Heart right ventricle (tissue), 16 donors: ENCODE data around the gene MMP2. TPM values are rescaled to one million over a fixed set of nuclear protein-coding genes. Genes with fewer than 3 reads are reported as not detected.

Experiments used
- ATAC-seq, 8 donors: fragments of 200-7000 bp; cut with Tn5 transposase; one replicate each; pipeline ENCODE4 v1.9.1; 2020; ENCODE audit warnings: mild to moderate bottlenecking in 8 of 8, moderate library complexity in 8 of 8, moderate number of reproducible peaks in 1 of 8
- DNase-seq, 2 donors: peaks; one replicate each; pipeline ENCODE4 v3.0.0-alpha.2; 2020
- H3K27ac ChIP-seq, 10 donors: fragments of 200-600 bp; sonication (generic) in 2 of 10; one replicate each; pipeline versions ENCODE4 v1.5.0 to v1.8.0; 2020 to 2022; ENCODE audit warnings: mild to moderate bottlenecking in 3 of 10
- H3K27me3 ChIP-seq, 7 donors: fragments of 200-600 bp; one replicate each; pipeline ENCODE4 v1.8.0; 2021 to 2022; ENCODE audit warnings: mild to moderate bottlenecking in 2 of 7
- H3K36me3 ChIP-seq, 9 donors: fragments of 200-600 bp; sonication (generic) in 1 of 9; one replicate each; pipeline versions ENCODE4 v1.5.0 to v1.8.0; 2020 to 2022; ENCODE audit warnings: mild to moderate bottlenecking in 2 of 9
- H3K4me1 ChIP-seq, 9 donors: fragments of 200-600 bp; sonication (generic) in 1 of 9; one replicate each; pipeline versions ENCODE4 v1.5.0 to v1.8.0; 2020 to 2022; ENCODE audit warnings: mild to moderate bottlenecking in 4 of 9
- H3K4me3 ChIP-seq, 10 donors: fragments of 200-600 bp; sonication (generic) in 2 of 10; one replicate each; pipeline versions ENCODE4 v1.5.0 to v1.8.0; 2020 to 2022; ENCODE audit warnings: mild to moderate bottlenecking in 7 of 10, moderate library complexity in 2 of 10
- H3K9me3 ChIP-seq, 11 donors: fragments of 200-600 bp in 10 of 11; sonication (generic) in 2 of 11; one replicate each; pipeline versions ENCODE4 v1.5.0 to v1.8.0; 2013 to 2022; ENCODE audit warnings: mild to moderate bottlenecking in 2 of 11, control low read depth in 1 of 11, moderate library complexity in 1 of 11
- WGBS, 2 donors: extraction: QIAGEN DNeasy Blood & Tissue Kit; methylation state at CpG; one replicate each; pipeline ENCODE4 v1.1.7; 2013; ENCODE audit warnings: inconsistent platforms in 1 of 2; 5-methylcytosine and 5-hydroxymethylcytosine counted together
- intact Hi-C, 10 donors: fragments of 100-400 bp; cut with DNase I; formaldehyde crosslinking; loops; one replicate each; pipeline versions ENCODE4 v1.11.1 to v1.14.2; 2022
- long read RNA-seq, 3 donors: library from polyadenylated mRNA; unstranded; transcript quantifications; one replicate each; pipeline ENCODE4 v2.0.0, GENCODE V29; 2020 to 2021
- polyA plus RNA-seq, 2 donors: library from polyadenylated mRNA; stranded (reverse); fragments of 200-250 nt; gene quantifications; one replicate each; pipeline ENCODE4 v1.2.3, GENCODE V29; 2013
- total RNA-seq, 10 donors: library from RNA; stranded (reverse); fragmentation: NEBNext Ultra II Directional in 3 of 10; extraction: Animal tissue kit (Norgen Biotek cat#: 25700) in 3 of 10; gene quantifications; one replicate each; pipeline versions ENCODE4 v1.2.1 to v1.2.4, GENCODE V29; 2021 to 2023
- TF ChIP-seq, protein P1 (sequence below), 9 donors: fragments of 200-600 bp; sonication (generic) in 2 of 9; IDR thresholded peaks; one replicate each; pipeline versions ENCODE4 v1.5.0 to v1.8.0; 2021 to 2022; ENCODE audit warnings: antibody characterized with exemption in 9 of 9, mild to moderate bottlenecking in 5 of 9, moderate library complexity in 1 of 9
- donor health status: Arrhythmogenic right ventricular cardiomyopathy.
- donor health status: ischemic (EF 13 %, LVEDD 7.1; RV severe dilation, severe dysfunction).
- donor health status: healthy with polysubstance abuse.
- donor health status: DM: no; HTN: yes; CAD: no.
- donor health status: DM: no; HTN: no; CAD: no.
- donor health status: ischemic (EF 25% LVEDD 6.9; RV normal size, moderate dysfunction).
- donor health status: ischemic (EF 25% LVEDD 5.7; RV mildly dilated, moderate dysfunction).
- donor health status: healthy.
- donor health status: DM: yes; HTN: yes; CAD: no.
- donor health status: Ischemic cardiomyopathy.
- donor health status: ischemic (EF 35%, LVEDD 5.7; RV mildly dilated, moderate dysfunction).
- donor health status: nonischemic (EF 11% LVEDD 7.7; RV severe dilation, severe dysfunction).
- donor health status: DM: yes; HTN: yes; CAD: no.
- donor health status: PGD.
- donor health status: ischemic (EF 29% LVEDD 5.4; RV normal size, mild dysfunction).
- donor health status: nonischemic (EF 23%, LVEDD 6.1; RV moderate dilation, normal function).

MMP2 gene
- 100 to 1,000 TPM in 5 of 10 donors, 10 to 100 TPM in 5; 42.3 to 157 (median 88.0) TPM for total RNA-seq
- polyA plus RNA-seq, result 100 to 1,000 TPM in 1 of 2 donors, 10 to 100 TPM in 1; 36.1 to 119 TPM
- long read RNA-seq, donor 1, transcript MMP2-201 (13 exons, 3,741 nt), result major isoform, 212 of 272 reads
- long read RNA-seq, donor 1, partial matches to known transcripts, result 54 of 272 reads
- long read RNA-seq, donor 1, other reads (novel, unspliced or antisense), result 6 of 272 reads
- long read RNA-seq, donor 2, transcript MMP2-201 (13 exons, 3,741 nt), result major isoform, 213 of 271 reads
- long read RNA-seq, donor 2, partial matches to known transcripts, result 41 of 271 reads
- long read RNA-seq, donor 2, other reads (novel, unspliced or antisense), result 17 of 271 reads
- long read RNA-seq, donor 3, transcript MMP2-201 (13 exons, 3,741 nt), result major isoform, 41 of 64 reads
- long read RNA-seq, donor 3, partial matches to known transcripts, result 22 of 64 reads
- long read RNA-seq, donor 3, other reads (novel, unspliced or antisense), result 1 of 64 reads

DNA sequence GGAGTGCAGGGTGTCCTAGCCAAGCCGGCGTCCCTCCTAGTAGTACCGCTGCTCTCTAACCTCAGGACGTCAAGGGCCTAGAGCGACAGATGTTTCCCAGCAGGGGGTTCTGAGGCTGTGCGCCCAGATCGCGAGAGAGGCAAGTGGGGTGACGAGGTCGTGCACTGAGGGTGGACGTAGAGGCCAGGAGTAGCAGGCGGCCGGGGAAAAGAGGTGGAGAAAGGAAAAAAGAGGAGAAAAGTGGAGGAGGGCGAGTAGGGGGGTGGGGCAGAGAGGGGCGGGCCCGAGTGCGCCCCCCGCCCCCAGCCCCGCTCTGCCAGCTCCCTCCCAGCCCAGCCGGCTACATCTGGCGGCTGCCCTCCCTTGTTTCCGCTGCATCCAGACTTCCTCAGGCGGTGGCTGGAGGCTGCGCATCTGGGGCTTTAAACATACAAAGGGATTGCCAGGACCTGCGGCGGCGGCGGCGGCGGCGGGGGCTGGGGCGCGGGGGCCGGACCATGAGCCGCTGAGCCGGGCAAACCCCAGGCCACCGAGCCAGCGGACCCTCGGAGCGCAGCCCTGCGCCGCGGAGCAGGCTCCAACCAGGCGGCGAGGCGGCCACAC lies at the start of gene MMP2:
MMP2 (plus strand) TSS at position 372 of the 603 bp plus-strand sequence. CDS start 282 bp downstream, outside the sequence.
- peaks cover 0 to 52% (median 21%) of the 10 kb centered on the region in 9 donors for H3K4me1 ChIP-seq
- intact Hi-C loops, result no loop called here
- TF ChIP-seq, protein P1, sequence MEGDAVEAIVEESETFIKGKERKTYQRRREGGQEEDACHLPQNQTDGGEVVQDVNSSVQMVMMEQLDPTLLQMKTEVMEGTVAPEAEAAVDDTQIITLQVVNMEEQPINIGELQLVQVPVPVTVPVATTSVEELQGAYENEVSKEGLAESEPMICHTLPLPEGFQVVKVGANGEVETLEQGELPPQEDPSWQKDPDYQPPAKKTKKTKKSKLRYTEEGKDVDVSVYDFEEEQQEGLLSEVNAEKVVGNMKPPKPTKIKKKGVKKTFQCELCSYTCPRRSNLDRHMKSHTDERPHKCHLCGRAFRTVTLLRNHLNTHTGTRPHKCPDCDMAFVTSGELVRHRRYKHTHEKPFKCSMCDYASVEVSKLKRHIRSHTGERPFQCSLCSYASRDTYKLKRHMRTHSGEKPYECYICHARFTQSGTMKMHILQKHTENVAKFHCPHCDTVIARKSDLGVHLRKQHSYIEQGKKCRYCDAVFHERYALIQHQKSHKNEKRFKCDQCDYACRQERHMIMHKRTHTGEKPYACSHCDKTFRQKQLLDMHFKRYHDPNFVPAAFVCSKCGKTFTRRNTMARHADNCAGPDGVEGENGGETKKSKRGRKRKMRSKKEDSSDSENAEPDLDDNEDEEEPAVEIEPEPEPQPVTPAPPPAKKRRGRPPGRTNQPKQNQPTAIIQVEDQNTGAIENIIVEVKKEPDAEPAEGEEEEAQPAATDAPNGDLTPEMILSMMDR (IDR thresholded peaks at IDR 0.05), result no peak
- DNase-seq (peak; percentile 77 to 81), ATAC-seq (peak; percentile 63 to 77 (median 71))
- H3K27me3 ChIP-seq, result peaks cover 0 to 41% (median 4%) of the 10 kb centered on the region in 7 donors
- peak within 1 kb of the TSS; percentile 79 to 92 (median 88) for H3K27ac ChIP-seq
- peak within 1 kb of the TSS; percentile 44 to 76 (median 63) for H3K4me3 ChIP-seq
- H3K36me3 ChIP-seq, result peaks cover 0 to 17% (median 6%) of the 10 kb centered on the region in 9 donors
- WGBS, 2 donors, result 1 to 2% methylated on average over 45 to 46 of the region's 46 CpGs
- H3K9me3 ChIP-seq, result no peaks in the 10 kb centered on the region

DNA sequence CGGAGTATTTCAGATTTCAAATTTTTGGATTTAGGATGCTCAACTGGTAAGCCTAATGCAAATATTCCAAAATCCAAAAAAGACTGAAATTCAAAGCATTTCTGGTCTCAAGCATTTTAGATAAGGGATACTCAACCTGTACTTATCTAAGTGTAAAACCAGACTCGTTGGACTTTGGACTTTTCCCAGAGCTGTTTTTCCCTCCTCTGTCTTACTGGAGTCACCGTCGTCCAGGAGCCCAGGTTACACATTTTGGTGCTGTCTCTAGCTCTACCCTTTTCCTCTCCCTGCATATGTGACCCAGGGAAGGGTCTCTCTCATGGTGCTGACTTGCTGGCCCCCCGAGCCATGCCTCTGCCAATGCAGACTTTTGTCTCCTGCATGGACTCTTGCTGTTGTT lies 46.0 kb upstream of the MMP2 start:
- H3K4me3 ChIP-seq, result no peak overlapping the region
- H3K4me1 ChIP-seq, result peaks cover 0 to 17% (median 0%) of the 10 kb centered on the region in 9 donors
- TF ChIP-seq, protein P1 (IDR thresholded peaks at IDR 0.05), result no peak
- H3K36me3 ChIP-seq, result no peaks in the 10 kb centered on the region
- ATAC-seq (no peak), DNase-seq (no peak)
- intact Hi-C loops, result no loop called here
- H3K27ac ChIP-seq, result no peak overlapping the region
- H3K9me3 ChIP-seq, result no peaks in the 10 kb centered on the region
- H3K27me3 ChIP-seq, result no peaks in the 10 kb centered on the region
- 71 to 74% methylated on average over 5 of the region's 5 CpGs for WGBS, 2 donors

DNA sequence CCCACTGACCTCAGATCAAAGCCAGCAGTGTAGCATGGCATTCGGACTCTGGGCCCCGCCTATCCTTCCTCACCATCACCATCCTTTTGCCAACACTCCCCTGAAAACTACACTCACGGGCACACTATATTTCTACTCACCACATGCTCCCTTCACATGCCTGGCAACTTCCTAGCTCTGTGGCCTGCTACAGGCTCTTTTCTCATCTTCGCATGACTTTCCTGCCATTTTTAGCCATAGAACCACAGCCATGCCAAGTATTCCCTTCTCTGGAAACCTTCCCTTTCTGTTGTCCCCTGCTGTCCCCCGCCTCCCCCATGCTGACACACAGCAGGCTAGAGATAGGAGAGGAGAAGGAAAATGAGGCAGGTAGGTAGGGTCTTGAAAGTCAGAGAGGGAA lies 45.5 kb upstream of the MMP2 start:
- Histone ChIP-seq H3K9me3 (no peaks in the 10 kb centered on the region), H3K4me1 (peaks cover 0 to 22% (median 0%) of the 10 kb centered on the region in 9 donors), H3K27me3 (no peaks in the 10 kb centered on the region), H3K27ac (no peak overlapping the region), H3K4me3 (no peak overlapping the region), H3K36me3 (no peaks in the 10 kb centered on the region)
- DNase-seq (no peak), ATAC-seq (peak in 5 of 8 donors; percentile 17 to 45 (median 21))
- intact Hi-C loops, result no loop called here
- 69 to 71% methylated on average over 5 of the region's 5 CpGs for WGBS, 2 donors
- TF ChIP-seq, protein P1 (IDR thresholded peaks at IDR 0.05), result no peak

DNA sequence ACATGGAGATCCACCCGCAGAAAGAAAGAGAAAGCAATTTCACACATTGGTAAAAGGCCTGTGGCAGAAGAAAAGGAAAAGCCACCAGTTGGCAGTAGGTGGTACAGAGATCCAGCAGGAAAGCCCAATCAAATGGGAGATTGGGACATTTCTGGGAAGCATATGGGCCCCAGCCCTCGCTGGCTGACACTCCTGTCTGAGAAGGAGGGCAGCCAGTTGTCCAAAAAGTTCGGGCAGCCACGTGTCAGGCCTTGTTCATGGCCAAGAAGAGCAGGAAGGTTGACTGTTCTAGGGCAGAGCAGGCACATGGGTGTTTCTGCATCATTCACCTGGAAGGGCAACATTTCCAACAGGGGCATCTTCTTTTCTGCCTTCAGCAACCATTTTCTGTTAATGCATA lies 45.0 kb upstream of the MMP2 start:
- peaks cover 0 to 27% (median 0%) of the 10 kb centered on the region in 9 donors for H3K4me1 ChIP-seq
- TF ChIP-seq, protein P1 (IDR thresholded peaks at IDR 0.05), result no peak
- H3K4me3 ChIP-seq, result no peak overlapping the region
- WGBS, 2 donors, result 64 to 69% methylated on average over 4 of the region's 4 CpGs
- no peaks in the 10 kb centered on the region for H3K9me3 ChIP-seq
- DNase-seq, result no peak
- no peaks in the 10 kb centered on the region for H3K36me3 ChIP-seq
- ATAC-seq, result peak in 1 of 8 donors; percentile 34
- intact Hi-C loops, result no loop called here
- no peaks in the 10 kb centered on the region for H3K27me3 ChIP-seq
- no peak overlapping the region for H3K27ac ChIP-seq
